GM18508 (cell line): ENCODE data around the gene MVB12B.

Experiments
- ATAC-seq: cut with Tn5 transposase; IDR thresholded peaks from one replicate; pipeline ENCODE4 v1.9.1; 2021; ENCODE audit warnings: moderate number of reproducible peaks; ENCODE audit not compliant: insufficient read depth, unreplicated experiment

Gene MVB12B

DNA sequence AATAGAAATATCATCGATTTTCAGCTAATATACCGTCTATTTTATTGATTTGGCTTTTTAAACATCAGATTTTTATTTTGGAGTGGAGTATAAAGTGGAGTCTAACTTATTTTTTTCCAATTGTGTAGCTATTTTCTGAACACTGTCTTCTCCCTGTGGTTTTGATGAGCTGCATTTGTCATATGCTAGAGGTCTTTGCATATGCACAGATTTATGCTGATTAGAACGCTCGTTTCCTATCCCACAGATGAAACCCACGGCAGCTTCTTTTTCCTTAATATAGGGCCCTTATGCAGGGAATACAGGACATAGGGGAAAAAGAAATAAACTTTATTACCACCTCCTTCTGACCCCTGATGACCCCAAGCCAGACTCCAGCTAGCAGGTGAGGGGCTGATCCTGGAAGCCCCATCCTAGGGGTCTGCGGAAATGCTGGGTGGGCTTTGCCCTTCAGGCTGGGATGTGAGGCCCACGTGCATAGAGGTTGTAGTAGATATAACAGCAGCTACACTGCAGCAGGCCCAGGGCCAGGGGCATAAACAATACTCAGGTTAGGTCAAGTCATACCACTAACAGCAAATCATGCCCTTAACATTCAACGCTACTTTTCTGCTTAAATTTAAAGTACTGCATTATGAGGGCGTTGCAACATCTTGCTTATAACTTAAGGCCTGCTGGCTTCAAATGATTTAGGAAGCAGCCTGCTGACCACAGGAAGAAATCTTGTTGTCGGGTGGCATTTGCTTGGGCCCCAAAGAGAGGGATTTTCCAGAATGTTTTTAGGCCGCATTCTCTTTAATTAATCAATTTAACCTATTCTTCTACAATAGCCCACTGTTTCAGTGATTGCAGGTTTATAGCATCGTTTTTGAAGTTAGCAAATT lies 28.5 kb downstream of the MVB12B start:
- ATAC-seq, result no peak

DNA sequence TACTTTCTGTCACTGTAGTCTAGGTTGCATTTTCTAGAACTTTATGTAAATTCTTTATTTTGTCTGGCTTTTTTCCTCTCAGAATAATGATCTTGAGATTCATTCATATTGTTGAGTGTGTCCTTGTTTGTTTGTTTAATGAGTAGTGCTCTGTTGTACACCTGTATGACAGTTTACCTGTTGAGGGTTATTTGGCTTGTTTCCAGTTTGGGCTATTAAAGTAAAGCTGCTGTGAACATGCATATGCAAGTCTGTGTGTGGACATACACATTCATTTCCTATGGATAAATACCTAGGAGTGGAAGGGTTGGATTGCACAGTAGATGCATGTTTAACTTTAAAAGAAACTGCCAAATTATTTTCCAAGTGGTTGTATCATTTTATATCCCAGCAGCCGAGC lies 30.4 kb downstream of the MVB12B start:
- ATAC-seq, result no peak

DNA sequence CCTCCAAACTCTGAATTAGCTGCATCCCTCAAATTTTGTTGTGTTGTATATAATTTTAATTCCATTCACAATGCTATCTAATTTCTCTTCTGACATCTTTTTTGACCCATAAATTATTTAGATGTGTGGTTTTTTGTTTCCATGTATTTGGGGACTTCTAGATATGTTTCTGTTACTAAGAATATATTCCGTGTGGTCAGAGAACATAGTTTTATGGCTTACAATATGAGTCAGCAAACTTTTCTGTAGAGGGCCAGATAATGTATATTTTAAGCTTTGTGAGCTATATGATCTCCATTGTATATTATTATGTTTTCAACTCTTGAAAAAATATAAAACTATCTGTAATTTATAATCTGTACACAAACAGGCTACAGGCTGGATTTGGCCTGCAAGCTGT lies 33.4 kb downstream of the MVB12B start:
- ATAC-seq, result no peak

DNA sequence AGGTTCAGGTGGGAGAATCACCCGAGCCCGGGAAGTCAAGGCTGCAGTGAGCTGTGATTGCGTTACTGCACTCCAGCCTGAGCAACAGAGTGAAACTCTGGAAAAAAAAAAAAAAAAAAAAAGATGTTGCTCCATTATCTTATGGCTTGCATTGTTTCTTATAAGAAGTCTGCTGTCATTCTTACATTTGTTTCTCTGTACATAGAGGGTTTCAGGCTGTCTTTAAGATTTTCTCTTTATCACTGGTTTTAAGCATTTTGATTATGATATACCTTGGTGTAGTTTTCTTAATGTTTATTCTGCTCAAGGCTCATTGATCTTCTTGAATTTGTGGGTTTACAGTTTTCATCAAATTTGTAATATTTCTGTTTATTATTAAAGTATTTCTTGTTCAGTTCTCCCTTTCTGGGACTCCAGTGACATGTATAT lies 35.2 kb downstream of the MVB12B start:
- no peak for ATAC-seq

DNA sequence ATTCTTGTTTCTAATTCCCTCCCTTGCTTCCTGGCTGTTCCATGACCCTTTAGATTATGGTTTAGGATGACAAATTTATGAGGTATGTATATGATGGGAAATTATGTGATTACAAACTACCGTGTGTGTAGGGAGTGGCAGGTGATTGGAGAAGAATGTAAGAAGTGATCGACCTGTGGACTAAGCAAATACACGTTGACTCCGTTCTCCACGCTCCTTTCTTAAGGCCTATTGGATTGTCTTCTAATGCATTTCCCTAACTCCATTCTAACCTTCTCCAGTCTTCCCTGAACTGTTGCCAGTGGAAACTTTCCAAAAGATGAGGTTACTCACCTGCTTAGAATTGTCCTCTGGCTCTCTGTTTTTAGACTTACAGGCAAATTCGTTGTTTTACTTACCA lies 36.6 kb downstream of the MVB12B start:
- ATAC-seq, result no peak

DNA sequence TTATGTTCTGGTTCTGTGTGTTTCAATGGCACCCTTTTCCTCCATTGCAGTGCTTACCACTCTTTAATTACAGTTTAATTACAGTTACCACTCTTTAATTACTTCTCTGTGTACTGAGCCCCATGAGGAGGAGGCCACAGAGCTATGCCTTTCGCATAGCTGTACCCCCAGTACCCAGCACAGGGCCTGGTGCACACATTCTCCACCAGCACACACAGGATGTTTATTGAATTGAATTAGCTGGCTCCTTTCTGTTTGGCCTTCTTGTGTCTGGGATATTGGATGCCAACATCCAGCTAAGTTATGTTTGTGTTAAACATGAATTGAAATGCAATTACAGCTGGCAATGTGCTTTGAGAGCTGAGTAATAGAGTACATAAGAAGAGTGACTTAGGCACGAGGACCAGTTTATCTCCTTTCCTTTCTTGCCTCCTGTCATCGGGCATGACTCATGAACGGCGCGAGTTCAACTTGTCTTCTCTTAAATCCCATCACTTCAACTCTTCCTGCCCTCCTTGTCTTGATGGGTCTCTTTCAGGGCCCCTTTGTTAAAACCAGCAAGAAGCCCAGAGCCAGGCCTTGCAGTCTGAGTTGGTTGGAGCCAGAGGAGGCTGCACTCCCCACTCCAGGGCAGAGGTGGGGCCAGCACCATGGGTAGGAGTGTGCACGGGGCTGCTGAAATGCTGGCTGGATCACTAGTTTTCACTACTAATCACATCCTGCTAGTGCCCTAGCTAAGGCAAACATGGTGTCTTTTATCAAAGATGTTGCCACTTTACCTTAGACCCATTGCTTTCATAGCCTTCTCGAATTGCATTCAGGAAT lies 37.4 kb downstream of the MVB12B start:
- no peak for ATAC-seq

DNA sequence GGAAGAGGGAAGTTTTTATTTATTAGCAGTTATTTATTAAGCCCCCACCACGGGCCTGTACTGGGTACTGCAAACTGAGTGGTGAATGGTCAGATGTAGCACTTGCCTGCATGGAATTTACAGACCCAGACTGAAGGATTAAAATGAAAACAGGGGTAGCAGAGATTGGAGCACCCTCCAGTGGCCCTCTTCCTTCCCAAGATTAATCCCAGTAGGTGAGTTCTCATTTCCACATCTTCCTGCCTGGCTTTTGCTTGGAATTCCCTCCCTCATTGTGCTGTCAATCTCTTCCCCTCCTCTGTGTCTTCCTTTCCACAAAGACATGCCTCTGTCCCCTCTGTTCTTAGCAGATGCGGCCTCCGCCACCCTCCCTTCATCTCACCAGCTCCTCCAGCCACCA lies 39.2 kb downstream of the MVB12B start:
- ATAC-seq, result no peak

DNA sequence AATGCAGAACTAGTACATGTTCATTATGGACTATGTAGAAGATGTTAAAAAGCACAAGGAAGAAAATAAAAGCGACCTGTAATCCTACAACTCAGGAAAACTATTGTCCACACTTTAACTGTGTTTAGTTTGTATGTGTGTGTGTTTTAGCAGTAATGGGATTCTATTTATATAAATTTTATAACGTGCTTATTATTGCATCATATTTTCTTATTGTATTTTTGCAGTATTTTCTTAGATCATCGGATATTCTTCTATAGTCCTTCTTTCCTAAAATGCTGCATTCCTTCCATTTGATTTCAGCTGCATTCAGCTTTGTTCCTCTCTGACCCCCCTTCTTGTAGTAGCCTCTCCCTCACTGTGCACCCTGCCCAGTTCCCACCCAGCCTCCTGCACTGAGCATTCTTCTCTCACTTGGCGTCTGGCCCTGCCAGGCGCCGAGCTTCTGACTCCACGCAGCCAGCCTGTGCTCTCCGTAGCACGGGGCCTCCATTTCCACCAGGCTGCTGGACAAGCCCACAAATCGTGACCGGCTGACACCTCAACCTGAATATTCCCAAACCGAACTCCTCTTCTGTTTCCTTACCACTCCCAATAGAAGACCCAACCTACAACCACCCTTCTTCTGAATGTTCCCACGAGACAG lies 39.9 kb downstream of the MVB12B start:
- ATAC-seq, result no peak

DNA sequence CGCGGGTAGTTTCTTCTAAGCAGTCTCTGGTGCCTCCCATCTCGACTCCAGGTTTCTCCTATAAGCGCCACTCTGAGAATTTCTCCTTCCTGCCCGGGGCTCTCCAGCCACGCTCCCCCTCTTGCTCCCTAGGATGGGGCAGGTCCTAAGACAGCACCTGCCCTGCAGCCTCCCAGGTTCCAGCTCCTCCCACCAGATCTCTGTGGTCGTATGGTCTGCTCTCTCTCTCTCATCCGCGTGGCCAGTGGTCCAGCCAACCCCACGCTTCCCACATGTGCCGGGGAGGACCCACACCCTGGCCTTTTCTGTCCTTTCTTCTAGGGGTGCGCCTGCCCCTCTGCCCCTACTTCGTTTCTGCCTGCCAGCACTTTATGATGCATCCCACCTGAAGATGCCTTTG lies 40.5 kb downstream of the MVB12B start:
- ATAC-seq, result no peak

DNA sequence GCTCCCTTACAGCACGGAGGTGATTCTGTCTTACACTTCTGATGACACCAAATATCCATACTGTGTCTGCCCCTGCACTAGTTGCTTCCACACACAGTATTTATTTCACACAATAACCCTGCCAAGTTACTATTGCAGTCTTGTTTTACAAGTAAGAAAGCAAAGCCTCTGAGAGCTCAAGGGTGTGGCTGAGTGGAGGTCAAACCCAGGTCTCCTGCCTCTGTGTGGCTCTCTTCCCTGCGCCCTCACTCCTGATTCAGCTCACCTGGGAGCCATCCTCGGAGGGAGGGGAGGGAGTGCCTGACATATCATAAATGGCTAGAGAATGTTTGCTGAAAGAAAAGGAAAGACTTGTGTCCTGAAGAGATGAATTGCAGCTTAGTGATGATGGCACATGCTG lies 41.0 kb downstream of the MVB12B start:
- no peak for ATAC-seq

DNA sequence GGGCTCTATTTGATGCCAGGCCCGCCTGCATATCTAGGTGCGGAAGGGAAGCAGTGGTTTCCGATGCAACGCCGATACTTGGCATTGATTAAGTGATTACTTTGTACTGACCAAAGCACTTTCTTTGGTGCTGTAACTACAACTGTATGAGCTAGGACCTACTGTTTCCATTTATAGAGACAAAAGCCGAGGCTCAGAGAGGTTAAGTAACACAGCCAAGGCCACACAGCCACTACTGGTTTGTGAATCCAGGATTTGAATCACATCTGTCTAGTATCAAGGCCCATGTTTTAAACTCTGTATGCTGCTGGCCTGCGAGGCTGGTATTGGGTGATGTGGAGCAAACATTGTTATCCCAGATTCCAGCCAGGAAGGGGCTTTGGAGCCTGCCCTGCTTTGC lies 41.4 kb downstream of the MVB12B start:
- ATAC-seq, result no peak

DNA sequence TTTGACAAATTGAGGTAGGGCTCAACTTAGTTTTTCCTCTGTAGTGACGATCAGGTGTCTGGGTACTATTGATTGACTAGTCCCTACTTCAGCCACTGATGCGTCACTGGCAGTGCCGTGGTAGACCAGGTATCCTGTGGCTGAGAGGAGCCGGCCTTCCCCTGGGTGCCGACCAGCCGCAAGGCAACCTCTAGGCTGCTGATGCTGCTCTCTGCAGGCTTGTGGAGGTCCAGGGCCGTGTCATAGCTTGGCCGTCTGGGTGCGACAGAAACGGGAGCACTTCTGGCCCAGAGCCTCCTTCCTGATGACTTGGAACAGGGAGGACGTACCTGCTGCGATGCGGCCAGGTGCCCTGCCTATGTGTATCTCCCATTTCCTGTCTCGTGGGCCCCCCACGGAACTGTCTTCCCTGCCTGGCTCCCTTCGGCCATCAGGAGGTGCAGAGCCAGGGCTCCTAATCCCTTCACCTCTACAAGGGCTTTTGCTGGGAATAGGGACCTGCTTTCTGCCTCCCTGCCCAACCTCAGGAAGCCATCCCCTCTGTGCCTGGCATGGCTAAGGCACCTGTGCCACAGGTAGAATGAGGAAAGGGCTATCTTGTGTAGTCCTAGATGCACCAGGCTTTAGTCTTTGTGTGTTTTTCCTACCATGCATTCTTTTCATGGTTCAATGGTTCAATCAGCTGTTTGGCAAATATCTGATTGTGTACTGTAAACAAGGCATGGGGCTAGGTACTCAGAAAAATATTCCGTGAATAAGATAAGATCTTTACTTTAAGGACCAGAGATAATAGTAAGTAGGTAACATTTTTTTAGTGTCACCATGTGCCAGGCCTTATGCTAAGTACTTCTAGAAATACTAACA lies 44.6 kb downstream of the MVB12B start:
- no peak for ATAC-seq

DNA sequence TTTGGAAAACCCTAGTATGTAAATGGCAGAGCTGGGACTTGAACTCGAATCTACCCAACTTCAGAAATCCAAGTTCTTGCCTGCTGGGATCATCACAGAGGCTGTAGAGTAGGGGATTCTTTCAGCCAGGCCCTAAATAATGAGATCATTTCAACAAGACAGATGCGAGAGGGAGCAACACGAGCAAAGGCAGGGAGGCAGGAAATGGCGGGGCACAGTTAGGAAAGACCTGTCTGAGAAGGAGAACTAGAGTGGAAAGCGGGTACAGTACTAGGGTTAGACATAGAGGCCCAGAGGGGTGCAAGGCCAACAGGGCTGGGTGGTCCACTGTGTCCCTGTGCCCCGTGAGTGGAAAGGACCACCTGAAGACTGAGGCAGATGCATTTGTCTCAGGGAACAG lies 46.1 kb downstream of the MVB12B start:
- no peak for ATAC-seq

DNA sequence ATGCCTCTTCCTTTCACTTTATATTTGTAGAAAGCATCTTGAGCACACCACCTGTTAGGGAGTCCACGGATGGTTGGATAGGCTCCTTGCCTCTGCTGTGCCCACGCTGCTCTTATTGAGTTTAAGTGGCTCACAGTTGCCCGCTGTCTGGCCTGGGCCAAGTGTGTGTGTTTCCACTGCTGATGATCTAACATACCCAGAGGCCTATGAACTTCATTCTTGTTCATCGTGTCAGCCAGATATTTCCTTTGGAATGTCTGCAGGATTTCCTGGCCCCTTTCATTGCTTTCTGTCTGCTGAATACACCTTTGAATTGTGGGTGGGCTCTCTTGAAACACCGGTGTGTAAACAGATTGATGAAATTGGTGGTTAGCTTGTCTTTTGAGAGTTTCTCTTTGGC lies 46.6 kb downstream of the MVB12B start:
- ATAC-seq, result no peak

DNA sequence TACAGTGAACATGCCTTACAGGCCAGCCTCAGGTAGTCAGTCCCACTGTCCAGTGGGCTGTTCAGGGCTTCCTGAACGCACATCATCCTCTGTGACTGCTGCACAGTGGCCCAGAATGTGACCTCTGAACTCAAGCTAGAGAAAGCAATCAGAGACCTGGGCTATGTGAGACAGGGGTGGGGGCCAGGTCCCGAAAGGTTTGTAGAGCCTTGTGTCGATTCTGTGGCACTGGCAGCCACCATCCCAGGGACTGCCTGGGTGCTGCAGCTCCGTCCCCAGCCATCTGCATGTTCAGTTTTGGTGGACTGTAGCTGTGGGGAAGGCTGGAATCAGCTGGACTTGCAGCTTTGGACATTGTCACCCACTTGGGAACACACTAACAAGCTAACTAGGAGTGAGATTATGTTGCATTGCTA lies 47.7 kb downstream of the MVB12B start:
- no peak for ATAC-seq

DNA sequence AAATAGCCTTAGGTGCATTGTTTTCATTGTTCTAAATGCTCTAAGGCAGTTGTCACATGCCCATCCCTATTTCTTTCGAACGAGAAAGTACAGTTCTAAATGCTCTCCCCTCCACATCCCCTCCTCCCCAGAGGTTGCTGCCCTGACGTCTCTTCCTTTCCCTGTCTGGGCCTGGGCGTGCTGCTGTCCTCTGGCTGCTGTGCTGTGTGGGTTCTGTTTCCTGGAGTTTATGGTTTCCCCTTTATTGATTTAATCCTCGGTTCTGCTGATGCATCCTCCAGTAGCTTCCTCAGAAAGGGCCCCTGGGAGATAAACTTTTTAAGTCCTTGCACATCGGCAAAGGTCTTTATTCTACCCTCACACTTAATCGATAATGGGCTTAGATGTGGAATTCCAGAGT lies 48.8 kb downstream of the MVB12B start:
- no peak for ATAC-seq

DNA sequence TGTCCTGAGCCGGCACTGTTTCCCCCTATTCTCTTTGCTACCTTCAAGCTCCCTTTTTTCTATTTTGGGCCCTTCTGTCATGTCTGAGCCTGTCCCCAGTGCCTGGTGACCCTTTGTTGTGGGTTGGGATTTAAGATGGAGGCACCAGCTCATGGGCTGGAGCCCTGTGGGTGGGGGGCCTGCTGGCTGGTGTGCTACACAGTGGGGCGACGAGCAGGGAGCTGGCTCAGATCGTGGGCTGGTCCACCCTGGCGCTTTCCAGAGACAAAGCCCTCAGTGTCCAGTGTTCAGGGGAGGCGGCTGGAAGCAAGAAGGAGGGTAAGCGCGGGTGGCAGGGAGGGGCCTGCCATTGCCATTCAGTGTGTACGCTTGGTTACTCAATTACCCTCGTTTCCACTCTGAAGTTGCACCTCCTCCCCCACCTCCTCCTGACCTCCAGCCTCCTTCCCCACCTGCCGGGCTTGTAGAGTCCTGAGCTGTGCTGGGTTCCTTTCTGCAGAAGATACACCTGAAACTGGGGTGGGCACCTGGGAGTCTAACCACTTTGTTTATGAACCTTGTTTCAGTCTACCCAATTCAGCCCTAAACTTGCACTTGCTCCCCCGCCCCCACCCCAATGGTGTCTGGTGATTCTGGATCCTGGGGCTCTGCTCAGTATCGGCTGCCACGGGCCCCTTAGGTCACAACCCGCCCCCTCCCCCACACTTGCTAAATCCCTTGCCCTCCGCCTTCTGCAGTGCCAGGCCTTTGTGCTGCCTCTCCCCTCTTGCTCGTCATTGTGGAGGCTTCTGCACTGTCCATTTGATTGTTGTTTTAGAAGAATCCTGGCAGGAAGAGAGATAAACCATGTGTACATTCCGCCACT lies 49.9 kb downstream of the MVB12B start:
- no peak for ATAC-seq

DNA sequence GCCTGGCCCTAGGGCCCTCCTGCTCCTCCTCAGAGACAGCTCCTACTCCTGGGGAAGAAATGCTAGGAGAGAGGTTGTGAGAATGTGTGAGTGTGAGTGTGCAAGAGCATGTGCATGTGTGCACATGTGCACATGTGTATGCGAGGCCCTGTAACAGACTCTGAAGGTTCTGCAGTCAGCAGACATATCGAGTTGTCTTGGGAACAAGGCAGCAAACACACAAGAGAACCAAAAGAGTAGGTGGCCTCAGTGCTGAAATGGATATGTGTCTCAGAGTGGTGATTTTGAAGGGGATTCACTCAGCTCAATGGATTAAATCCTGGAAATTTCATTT lies 50.5 kb downstream of the MVB12B start:
- ATAC-seq, result no peak

DNA sequence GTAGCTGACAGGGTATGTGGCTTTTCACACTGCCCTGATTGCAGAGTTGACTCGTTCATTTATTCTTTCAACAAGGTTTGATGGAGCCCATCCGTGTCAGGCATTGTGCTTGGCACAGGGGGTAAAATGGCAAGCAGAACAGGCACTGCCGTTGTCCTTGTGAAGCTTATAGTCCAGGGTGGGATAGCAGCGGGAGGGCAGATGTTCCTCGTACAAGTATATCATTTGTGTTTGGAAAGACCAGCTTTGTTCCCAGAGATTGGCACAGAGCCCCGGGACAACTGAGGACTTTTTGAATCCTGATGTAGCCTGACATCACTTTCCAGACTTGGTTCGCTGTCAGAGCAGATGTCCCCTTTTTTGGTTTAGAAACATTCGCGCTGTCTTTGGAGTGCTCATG lies 50.9 kb downstream of the MVB12B start:
- no peak for ATAC-seq
